Measurements from ENCODE around the gene LBHD1.
"Not testable (repeated sequence)": the region's sequence is repeated elsewhere in the genome, so short reads cannot be mapped to it uniquely, and the experiment has no call there.

LBHD1 gene

DNA sequence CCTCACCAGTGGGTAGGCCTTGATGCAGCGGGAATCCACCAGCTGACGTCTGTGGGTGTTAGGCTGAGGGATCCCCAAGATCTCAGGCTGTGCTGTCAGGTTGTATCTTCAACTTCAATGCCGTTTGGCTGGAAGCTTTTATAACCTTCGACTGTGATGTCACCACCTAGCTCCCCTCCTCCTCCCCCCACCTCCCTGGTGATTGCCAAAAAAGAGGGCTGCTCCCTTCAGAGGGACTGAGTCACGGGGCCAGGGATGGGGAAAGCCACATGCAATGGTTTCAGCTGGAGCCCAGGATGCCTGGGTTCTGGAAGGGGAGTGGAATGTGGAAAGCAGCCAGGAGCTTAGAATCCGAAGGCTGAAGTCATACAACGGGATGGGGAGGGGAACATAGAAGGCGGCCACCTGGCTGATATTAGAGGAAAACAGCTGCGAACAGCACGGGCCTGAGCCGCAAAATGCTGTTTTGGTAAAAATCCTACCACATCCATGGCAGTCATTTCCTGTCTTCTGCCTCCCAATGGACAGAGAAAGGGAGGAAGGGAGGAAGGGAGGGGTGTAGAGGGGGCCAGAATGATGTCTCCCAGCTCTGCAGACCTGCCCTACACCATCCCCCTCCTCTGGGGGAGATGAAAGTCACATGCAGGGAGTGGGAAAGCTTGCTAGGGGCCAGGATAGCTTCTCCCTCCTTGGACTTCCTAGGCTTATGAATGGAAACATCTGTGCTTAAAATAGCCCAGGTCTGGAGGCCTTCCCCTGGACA lies 17.5 kb upstream of the LBHD1 start, which contains the start of gene LRRN4CL:
TSS of gene LRRN4CL (minus strand) at position 110 of the 763 bp plus-strand sequence. CDS start 1,022 bp downstream, outside the sequence.
- DNase-seq = peak; percentile 56

DNA sequence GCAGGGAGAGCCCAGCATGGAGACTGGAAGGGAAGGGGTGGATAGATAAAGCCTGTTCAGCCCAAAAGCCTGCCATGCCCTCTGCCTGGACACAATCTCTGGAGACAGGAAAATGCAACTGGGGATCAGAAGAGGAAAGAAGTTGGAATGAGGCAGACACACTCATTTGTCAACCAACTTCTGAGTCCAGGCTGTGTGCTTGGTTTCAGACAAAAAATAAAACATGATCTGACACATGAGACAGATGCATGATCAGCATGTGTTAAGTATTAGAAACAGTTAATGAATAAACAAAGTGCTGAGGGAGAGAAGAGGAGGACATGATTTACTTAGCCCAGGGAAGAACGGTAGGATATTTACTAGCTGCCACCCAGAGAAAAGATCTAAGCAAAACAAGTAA lies 16.4 kb upstream of the LBHD1 start:
- DNase-seq = no peak

DNA sequence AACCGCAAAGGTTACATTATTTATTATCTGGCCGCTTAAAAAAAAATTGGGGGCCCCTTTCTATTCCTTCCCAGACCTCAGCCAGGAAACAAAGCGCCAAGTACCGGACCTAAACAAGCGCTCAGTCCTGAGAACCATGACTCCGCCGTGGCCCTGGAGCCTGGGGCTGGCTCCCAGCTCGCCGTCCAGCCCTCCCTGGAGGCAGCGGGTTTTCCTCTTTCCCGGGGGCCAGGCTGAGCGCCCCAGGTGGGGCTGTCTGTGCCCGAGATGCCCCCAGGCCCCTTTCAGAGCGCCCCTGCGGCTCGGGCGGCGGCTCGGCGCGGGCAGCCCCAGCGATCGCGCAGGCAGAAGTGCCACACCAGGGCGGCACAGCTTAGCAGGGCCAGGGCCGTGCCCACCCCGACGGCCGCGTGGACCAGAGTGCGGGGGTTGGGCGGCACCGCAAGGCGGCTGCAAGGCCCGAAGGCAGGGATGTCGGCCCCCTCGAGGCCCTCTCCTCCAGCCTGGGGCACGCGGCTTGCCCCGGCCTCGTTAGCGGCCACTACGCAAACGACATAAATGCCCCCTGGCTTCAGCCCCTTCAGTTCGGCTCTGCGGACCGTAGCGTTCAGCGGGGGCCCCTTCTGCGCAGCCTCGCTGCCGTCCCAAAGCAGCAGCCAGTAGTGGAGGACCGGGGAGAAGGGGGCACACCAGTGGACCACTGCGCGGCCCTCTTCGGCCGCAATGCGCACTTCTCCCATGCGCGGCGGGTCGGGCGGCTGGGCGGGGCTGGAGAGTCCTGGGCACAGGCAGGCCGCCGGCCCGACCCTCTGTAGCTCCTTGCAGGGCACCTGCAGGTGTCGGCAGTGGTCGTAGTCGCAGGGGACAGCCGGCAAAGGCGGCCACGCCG lies 15.7 kb upstream of the LBHD1 start:
- DNase-seq = no peak

DNA sequence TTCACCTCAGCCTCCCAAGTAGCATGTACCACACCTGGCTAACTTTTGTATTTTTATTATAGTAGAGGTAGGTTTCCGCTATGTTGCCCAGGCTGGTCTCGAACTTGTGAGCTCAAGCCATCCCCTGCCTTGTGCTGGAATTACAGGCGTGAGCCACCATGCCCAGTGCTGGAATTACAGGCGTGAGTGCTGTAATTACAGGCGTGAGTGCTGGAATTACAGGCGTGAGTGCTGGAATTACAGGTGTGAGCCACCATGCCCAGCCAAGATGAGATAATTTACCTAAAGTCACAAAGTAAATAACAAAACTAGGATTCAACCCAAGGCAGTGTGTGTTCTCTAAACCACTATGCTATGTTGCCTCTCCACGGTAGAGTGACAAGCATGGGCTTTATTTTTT lies 10.5 kb upstream of the LBHD1 start:
- no peak for DNase-seq

DNA sequence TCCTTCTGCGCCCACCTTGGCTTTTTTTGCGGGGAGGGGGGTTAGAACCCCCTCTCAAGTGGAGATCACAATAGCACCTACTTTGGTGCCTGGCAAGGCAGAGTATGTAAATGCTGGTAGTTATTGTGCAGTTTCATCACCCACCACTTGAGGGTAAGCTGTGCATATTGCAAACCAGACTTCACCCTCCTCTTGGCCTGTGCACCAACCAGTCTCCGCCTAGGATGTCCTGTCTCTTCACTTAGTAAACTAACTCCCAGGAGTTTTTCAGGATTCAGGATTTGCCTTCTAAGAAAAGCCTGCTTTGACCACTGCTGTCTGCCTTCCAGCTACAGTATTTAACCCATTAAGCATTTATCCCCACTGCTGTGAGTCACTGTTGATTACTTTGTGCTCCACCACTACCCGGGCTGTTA lies 8.8 kb upstream of the LBHD1 start:
- DNase-seq = peak; percentile 78

DNA sequence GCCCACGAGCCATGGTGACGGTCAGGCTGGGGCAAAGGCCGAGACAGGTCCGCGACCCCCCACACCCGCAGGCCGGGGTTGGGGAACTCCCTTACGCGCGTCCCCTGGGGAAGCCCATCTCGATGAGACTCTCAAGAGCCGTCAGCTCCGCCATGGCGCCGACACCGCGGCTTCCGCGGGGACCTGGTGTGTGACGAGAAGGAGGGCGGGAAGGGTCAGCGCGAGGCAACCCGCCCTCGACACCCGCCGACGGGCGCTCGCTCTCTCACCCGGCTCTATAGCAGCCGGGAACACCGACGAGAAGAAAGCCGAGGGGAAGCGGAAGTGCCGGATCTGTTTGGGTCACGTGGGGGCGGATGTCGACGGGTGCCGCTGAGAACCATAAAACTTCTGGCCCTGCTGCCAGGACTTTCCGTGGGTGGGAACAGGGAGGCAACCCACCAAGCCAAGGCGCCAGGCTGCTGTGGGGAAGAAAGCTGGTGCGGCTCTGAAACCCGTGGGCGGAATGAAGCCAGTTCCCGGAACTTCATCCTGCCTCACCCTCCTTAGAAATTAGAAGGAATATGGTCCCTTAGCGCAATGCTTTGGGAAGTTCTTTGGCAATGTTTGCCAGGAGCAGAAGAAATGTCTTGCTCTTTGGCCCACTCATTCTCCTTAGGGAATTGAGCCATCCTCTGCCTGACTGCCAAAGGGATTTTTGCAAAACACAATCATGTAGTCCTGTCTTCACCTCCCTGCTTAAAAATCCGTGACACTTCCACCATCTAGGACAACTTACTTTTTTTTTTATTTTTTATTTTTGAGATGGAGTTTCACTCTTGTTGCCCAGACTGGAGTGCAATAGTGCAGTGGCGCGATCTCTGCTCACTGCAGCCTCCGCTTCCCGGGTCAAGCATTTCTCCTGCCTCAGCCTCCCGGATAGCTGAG lies 7.0 kb upstream of the LBHD1 start, which contains the start of gene UBXN1:
TSS of gene UBXN1 (minus strand) at position 304 of the 927 bp plus-strand sequence. CDS start at position 154, 150 bp downstream.
- peak; percentile 90 for DNase-seq

DNA sequence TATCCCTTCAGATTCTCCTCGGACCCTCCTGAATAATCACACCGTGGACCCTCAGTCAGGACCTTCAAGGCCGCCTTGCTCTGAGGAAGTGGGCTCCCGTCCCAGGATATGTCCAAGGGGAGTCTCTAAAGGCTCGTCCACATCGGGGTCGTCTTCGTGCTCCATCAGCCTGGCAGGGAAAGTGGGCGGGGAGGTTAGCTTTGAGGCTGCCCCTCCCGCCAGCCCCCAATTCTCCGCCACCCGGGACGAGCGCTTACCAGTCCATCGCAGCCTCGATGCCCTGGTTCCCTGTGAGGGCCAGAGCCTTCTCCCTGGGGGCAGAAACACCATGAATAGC lies 6.3 kb upstream of the LBHD1 start:
- no peak for DNase-seq

DNA sequence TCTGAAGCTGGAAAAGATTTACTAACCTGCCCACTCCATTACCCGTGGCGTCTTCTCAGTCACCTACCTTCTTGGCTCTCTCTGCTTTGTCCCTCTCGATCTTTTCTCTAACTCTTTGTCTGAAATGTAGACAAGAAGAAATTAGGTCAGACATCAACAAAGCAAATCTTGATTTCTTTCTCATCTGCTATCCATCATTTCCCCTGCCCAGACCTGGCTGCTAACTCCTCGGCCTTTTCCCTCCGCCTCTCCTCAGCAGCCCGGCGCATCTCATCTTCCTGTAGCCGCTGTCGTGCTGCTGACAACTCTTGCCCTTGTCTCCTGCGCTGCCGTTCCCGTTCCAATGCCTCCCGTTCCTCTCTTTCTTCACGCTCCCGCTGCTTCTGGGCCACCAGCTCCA lies 5.6 kb upstream of the LBHD1 start:
- no peak for DNase-seq

DNA sequence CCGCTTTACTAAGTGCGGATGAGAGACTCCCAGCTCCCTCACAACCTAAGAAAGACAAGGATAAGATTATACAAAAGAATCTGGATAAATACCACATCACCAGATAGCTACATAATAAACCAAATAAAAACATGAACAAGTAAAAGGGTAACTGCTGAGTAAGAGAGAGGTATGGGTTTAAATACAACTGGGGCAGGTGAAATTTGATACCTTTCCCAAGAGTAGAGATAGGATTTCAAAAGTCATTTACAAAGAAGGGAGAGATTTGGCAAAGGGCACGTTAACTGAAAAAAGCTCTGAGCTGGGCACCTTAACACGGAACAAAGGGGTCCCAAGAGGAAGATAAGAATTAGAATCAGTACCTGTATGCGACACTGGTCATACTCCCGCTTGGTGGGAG lies 5.1 kb upstream of the LBHD1 start:
- no peak for DNase-seq

DNA sequence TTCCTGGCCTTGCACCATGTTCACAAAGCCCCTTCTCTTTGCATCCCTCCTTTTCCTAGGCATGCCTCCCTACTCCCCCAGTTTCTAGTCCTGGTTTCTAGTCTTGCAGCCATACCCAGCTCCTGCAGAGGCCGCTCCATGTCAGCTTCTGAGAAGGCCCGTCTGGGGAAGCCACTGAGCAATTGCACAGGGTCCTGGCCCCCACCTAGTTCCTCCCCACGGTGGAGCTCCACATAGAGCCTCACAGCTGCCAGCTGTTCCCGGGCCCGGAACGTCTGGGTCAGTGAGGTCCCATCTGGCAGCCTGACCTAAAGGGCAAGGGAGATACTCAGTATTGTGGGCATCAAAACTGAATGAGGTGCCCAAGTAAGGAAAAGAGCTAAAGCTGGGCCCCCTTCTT lies 4.6 kb upstream of the LBHD1 start:
- DNase-seq = peak; percentile 44

DNA sequence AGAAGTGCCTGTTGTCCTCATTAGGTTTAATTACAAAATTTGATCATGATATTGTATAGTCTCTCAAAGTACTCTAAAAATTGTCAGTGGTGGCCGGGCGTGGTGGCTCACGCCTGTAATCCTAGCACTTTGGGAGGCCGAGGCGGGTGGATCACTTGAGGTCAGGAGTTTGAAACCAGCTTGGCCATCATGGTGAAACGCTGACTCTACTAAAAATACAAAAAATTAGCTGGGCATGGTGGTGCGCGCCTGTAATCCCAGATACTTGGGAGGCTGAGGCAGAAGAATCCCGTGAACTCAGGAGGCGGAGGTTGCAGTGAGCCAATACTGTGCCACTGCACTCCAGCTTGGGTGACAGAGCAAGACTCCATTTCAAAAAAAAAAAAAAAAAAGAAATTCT lies 3.3 kb upstream of the LBHD1 start:
- DNase-seq = not testable (repeated sequence)

DNA sequence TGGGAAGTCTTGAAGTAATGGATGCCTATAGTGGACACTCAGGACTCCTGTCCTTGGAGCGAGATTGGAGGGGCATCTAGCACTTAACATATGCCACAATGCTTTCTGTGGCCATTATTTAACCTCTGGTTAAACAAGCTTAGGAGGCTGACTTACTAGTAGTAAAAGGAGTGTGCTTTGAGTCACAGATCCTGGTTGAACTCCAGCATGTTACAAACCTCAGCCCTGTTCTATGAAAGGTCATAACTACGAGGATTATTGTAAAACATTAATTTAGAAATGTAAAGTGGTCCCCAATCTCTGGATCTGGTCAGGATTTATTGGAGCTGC lies 1.1 kb upstream of the LBHD1 start:
- DNase-seq = no peak

DNA sequence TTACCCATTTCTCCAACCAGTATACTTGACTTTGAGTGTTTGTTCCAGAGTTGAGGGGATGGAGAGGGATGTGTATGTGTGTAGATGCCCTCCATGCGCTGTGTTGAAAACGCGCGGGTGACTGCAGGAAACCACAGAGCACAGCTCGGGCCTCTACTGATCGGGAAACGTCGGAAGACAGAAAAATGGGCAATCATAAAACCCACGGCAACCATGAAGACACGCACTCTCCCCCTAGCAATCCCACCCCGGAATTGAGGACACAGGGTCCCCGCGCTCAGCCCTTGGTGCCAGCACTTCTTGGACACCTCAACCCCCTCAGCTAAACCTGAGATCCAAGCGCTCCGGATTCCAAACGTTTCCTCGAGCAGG lies 845 bp downstream of the LBHD1 start:
- DNase-seq = no peak

DNA sequence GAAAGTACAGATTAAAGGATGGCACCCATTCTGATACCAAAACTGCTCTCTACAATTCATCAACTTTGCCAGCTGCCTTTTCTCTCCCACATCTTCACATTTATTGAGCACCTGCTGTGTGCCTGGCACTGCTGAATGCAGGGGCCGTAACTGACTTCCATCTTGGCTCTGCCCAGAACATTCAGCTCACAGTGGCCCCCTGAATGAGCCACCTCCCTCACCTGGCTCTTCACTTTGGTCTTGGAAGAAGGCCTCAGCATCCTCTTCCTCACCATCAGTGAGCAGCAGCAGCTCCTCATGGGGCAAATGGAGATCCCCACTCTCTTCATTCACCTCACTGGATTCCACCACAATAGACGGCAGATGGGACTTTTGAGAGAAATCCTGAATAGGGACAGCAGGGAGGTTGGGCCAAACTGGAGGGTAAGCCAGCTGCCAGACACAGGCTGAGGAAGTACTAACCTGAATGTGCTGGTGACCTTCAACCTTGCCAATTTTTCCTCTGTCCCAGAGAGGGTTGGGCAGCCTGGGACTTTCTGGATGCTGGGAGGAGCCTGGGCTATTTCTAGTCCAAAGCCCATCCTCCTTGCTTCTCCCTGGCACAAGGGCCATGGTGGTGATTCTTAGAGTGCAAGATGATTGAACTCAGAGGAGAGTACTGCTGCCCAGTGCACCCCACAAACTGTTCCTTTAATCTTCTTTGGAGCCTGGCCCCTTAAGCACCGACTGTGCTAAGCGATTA lies 2.5 kb downstream of the LBHD1 start:
- DNase-seq = no peak

DNA sequence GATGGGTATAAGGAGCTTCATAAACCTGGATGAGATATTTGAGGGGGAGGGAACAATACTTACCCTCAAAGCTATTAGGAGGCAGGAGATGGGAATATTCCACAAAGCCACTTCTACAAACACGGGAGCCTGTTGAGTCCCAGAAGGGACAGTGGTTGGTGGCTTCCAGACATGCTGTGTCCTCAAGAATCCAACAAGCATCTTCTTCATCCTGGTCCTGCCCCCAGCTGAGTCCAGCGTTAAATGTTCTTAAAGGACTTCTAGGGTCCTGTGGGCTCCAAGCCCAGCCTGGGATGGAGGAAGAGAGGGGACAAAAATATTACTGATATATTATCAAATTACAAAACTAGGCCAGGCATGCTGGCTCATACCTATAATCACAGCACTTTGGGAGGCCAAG lies 4.6 kb downstream of the LBHD1 start:
- no peak for DNase-seq

DNA sequence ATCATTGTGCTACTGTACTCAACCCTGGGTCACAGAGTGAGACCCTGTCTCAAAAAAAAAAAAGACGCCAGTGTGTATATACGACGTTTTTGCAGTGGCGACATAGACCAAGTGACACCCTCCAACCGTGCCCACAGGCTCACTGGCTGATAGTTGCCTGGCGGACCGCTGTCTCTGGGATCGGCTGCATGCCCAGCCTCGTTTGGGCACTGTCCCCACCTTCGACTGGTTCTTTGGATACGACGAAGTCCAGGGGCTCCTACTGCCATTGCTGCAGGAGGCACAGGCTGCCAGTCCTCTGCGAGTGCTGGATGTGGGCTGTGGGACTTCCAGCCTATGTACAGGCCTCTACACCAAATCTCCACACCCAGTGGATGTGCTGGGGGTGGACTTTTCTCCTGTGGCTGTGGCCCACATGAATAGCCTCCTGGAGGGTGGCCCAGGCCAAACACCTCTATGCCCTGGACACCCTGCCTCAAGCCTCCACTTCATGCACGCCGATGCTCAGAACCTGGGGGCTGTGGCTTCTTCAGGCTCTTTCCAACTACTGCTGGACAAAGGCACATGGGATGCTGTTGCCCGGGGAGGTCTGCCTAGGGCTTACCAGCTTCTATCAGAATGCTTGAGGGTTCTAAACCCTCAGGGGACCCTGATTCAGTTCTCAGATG lies 5.7 kb downstream of the LBHD1 start:
- DNase-seq = no peak

DNA sequence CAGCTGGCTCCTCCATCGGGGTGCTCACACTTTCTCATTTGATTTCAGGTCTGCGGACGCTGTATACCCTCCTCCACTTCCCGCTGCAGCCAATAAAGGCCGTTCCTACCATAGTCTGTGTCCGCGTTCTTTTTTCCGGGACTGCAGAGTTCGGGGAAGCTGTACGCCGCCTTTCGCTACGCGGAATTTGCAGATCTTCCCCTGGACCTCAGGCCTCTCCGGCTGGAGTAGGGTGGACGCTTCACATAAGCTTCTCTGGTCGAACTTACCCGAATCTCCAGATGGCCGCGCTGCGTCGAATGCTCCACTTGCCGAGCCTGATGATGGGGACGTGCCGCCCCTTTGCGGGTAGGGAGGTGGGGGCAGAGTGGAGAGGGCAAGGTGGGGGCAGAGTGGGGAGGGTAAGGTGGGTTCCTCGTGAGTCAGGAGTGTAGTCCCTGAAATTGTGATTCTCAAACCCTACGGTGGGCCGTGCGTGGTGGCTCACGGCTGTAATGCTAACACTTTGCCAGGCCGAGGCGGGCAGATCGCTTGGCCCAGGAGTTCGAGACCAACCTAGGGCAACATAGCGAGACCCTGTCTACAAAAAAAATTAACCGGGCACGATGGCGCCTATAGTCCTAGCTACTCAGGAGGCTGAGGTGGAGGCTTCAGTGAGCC lies 6.3 kb downstream of the LBHD1 start:
- DNase-seq = no peak

DNA sequence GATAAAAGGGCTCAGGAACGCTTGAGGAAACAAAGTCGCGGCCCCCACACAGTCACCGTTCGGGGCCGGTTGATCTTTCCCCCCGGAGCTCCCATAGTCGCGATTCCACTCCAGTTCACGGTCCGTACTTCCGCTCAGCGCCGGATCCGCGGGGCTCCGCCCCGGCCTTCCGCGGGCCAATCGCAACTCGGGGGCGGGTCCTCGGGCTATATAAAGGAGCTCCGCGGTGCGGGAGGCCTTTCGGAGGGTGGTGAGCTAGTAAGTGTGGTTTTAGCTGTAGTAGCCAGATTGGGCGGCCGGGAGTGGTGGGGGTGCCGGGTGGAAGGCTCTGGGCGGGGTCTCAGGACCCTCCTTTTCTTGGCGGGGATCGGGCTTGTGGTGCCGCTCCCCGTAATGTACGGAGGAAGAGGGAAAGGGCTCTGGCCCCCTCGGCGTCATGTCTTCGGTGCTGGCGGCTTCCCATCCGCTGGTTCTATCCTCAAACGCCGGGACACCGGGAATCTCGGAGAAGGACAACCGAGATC lies 6.9 kb downstream of the LBHD1 start, which contains the start of the genes C11orf98 and CSKMT:
TSS of gene C11orf98 (minus strand) at position 136 of the 524 bp plus-strand sequence. CDS start at position 95, 41 bp downstream.
TSS of gene CSKMT (plus strand) at position 238 of the 524 bp plus-strand sequence. CDS start 568 bp downstream, outside the sequence.
- peak; percentile 91 for DNase-seq

DNA sequence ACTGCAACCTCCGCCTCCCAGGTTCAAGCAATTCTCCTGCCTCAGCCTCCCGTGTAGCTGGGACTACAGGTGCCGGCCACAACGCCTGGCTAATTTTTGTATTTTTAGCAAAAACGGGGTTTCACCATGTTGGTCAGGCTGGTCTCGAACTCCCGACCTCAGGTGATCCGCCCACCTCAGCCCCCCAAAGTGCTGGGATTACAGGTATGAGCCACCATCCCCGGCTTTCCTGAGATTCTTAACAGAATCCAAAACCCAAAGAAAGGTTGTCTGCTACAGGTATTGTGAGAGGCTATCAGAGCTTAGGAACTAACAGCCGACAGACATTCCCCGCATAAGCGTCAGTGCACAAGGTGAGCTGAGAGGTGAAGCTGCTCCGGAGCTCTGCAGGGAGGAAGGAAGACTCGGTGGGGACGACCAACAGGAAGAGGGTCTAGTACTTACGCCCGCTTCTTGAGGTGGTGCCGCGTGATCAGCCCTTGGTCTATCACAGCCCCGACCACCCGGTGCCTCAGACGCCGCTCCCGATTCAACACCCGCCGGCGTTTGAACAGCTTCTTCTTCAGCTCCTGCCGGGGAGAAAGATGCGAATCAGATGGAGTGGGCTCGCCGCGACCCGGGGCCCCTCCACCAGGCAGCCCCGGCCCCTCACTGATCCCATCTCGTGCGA lies 7.5 kb downstream of the LBHD1 start:
- DNase-seq = no peak

DNA sequence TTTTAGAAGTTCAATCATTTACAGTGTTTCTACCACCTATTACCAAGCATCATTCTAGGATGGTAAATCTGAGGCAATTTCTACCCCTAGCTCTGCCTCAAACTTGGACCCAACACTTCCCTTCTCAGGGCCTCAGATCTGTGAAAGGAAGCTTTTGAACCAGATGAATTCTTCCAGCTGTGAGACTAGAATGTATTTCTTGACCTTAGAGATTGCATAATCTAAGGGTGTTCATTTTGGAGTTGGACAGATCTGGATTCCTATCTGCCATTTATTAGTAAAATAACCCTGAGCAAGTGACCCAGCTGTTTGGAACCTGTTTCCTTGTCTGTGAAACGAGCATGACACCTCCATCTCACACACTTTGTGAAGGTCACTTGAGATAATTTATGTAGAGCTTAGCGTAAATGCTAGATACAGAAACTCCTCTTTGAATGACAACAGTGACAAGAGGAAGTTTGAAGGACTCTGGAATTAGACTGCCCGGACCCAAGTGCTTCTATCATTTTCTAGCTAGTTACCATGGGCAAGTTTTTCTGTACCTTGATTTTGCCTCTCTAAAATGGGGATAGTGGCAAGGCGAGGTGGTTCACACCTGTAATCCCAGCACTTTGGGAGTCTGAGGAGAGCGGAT lies 15.2 kb downstream of the LBHD1 start:
- DNase-seq = no peak

Data from 8988T (cell line).